NCI-H2107 treated with DMSO at 0.1 percent for 48 hours (cell line): ENCODE data around the gene MSI2.
"Not testable (repeated sequence)": the region's sequence is repeated elsewhere in the genome, so short reads cannot be mapped to it uniquely, and the experiment has no call there.

Experiments
- DNase-seq: peaks from one replicate; lab custom pipeline; 2025; ENCODE audit not compliant: unreplicated experiment; lab: John Stamatoyannopoulos, UW

MSI2 gene

GRCh38 chr17:57606111-57606875 lies 350.0 kb downstream of the MSI2 start:
- no peak for DNase-seq

- peak; percentile 70 for DNase-seq
Measured at GRCh38 chr17:57607553-57608120, 351.3 kb downstream of the MSI2 start.

- DNase-seq, result no peak
Measured at GRCh38 chr17:57608369-57609124, 352.2 kb downstream of the MSI2 start.

- DNase-seq, result no peak
Measured at GRCh38 chr17:57609125-57609877, 353.0 kb downstream of the MSI2 start.

- DNase-seq, result no peak
Measured at GRCh38 chr17:57609878-57610270, 353.6 kb downstream of the MSI2 start.

GRCh38 chr17:57612202-57613071 lies 356.1 kb downstream of the MSI2 start:
- DNase-seq, result peak; percentile 59

- no peak for DNase-seq
Measured at GRCh38 chr17:57614742-57615141, 358.4 kb downstream of the MSI2 start.

GRCh38 chr17:57615836-57616757 lies 359.8 kb downstream of the MSI2 start:
- no peak for DNase-seq

GRCh38 chr17:57617218-57617617 lies 360.9 kb downstream of the MSI2 start:
- DNase-seq, result no peak

GRCh38 chr17:57619061-57619937 lies 363.0 kb downstream of the MSI2 start:
- DNase-seq, result no peak

- no peak for DNase-seq
Measured at GRCh38 chr17:57620576-57620975, 364.3 kb downstream of the MSI2 start.

- not testable (repeated sequence) for DNase-seq
Measured at GRCh38 chr17:57621791-57622190, 365.5 kb downstream of the MSI2 start.

- DNase-seq, result no peak
Measured at GRCh38 chr17:57622306-57622682, 366.0 kb downstream of the MSI2 start.

GRCh38 chr17:57622683-57623433 lies 366.5 kb downstream of the MSI2 start:
- no peak for DNase-seq

GRCh38 chr17:57623620-57624019 lies 367.3 kb downstream of the MSI2 start:
- no peak for DNase-seq

- DNase-seq, result no peak
Measured at GRCh38 chr17:57624386-57624785, 368.1 kb downstream of the MSI2 start.

- no peak for DNase-seq
Measured at GRCh38 chr17:57625511-57625910, 369.2 kb downstream of the MSI2 start.

GRCh38 chr17:57625957-57626356 lies 369.6 kb downstream of the MSI2 start:
- no peak for DNase-seq
